GM19328 (cell line): ENCODE results near the gene TMEFF2.
"Not testable (repeated sequence)": the region's sequence is repeated elsewhere in the genome, so short reads cannot be mapped to it uniquely, and the experiment has no call there.

ENCODE experiments used
- ATAC-seq: cut with Tn5 transposase; IDR thresholded peaks from one replicate; pipeline ENCODE4 v1.9.1; 2021; ENCODE audit warnings: mild to moderate bottlenecking, moderate library complexity; ENCODE audit not compliant: unreplicated experiment

TMEFF2 gene

DNA sequence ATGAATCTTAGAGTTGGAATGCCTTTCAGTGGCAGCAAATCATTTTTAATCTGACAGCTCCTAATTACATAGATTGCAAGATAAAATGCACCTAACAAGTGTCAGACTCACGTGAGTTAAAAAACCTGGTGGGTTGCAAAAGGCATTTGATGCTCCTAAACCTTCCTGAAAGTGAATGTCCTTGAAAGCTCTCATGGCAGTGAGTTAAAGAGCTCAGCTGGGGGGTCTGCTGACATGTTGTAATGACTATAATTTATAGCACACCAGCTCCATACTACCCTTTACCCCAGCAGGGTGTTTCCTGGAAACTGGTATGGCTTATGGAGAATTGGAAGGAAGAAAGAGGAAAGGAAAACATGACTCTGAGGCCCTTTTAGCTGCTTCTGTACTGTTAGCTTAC, 256.0 kb downstream of the TMEFF2 start:
- ATAC-seq, result no peak

DNA sequence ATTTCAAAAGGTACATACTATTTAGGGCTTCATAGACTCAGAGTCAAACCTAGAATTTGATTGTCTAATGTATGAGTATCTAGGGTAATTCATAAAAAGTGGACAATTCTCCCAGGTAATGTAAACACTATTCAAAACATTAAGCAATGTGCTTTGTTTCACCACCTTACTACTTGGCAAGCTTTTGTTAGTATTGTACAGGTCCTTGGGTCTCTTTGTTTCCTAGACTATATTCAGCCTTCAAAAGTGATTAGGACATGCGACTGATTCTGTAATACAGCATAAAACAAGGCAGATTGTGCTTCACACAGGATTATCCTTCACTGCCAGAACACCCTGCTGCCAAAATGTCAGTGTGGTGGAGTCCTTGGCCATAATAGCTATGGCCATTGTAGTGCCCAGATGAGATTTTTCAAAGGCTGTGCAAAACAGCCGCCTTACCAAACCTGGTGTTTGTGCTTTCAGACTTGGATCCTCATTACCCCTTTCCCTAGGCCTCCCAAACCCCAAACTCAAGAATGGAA, 257.8 kb downstream of the TMEFF2 start:
- no peak for ATAC-seq

DNA sequence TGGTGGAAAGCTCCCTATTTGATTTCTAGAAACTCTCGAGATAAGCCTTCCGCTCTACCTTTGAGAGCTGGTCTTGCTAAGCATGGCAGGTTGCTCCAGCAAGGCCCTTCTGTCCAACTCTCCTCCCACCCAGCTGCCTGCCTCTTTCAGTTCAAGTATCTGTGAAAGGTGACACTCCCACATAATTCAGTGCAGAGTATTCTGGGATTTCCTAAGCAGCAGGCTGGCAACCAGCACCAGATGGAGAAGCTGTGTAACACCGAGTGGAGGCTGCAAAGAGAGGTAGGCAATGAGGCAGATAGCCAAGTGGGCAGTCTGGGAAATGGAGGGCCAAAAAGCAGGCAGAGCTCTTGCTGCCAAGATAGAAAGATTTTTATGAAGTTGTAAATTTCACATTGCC, 259.5 kb downstream of the TMEFF2 start:
- ATAC-seq, result no peak

DNA sequence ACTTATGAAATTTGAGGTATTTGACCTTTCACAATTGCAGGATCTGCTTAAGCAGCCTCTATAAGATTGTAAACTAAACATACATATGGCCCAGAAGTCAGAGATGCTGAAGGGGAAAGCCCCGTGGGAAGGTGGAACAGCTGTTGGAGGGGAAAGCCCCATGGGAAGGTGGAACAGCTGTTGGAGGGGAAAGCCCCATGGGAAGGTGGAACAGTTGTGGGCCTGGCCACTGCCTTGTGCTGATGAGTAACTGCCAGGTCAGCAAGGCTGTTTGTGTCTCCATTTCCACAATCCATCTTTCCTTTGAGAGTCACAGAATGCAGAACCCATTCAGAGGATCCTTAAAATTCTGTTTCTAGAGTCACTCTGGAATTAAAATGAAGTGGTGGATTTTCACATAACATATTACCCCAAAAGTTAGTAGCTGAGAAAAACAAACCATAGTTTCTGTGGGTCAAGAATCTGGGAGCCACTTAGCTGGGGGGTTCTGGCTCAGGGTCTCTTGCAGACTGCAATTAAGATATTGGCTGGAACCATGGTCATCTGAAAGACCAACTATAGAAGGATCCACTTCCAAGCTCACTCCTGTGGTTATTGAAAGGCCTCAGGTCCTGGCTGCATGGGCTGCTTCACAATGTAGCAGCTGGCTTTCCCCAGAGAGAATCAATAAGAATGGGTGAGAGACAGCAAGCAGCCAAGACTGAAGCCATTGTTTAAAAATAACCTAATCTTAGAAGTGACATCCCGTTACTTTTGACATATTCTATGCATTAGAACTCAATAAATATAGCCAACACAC, 261.2 kb downstream of the TMEFF2 start:
- peak; percentile 91 for ATAC-seq

DNA sequence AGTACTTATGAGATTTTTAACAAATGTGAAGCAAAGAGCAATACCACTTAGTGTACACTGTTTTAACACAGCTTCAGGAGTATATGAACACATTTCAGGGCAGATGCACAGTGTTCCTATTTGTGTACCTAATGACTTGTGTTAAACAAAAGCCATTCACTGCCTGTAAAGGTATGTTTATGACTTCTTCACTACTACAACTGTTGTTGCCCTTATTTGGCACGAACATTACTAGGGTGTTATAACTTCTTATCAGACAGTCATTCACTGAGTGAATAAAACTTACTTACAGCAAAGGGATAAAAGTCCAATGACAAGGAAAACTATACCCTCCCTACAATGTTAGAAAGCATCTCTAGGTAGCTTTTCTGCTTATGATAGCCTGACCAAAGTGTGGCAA, 262.4 kb downstream of the TMEFF2 start:
- no peak for ATAC-seq

DNA sequence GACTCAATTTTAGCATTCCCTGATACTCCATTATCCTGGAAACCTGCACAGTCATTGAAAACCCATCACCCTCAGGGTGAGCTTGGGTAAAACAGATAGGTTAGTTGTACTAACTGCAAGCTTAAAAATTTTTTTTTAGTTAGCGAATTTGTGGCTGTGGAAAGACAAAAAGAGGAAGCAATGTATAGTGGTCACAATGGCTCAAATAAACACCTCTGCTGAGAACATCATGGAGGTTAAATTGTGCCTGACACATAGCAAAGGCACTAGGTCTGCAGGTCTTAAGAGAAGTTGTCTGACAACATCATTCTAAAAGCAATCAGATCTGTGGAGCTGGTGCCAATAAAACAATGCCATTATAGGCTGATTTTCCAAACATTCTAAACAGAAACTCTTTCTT, 263.4 kb downstream of the TMEFF2 start:
- ATAC-seq, result no peak

DNA sequence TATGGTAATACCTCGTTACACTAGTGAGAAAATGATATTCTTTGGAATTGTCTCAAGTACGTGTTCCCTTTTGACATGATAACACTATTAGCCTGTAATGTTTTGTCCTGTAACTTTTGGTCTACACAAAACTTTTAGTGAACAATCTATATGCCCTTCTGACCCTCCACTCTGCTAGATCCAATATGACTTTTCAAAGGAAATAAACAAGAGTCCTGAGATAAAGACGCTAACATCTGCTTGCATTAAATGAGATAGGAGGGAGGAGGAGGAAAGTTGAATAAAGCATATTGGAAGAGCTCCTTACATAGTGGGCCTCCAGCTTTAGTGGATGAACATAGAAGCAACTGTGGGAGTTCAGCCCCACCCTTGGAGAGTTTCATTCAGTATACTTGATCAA, 264.5 kb downstream of the TMEFF2 start:
- no peak for ATAC-seq

DNA sequence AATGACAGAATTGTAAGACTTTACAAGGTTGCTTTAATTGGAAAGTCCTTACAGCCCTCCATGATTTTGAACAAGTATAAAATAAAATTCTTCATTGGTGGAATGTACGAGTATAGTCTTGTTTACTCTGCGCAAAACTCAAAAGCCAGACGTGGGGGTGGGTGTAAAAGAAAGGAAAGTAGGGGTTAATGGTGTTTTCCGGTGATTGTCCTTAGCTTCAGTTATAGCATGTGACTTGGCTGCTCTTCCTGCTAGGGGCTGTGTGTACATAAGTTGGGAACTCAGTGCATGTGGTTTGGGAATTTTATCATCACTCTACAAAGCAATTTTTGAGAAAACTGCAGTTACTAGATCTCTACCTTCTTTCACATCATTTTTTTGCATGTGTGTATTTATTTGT, 265.4 kb downstream of the TMEFF2 start:
- ATAC-seq, result no peak

DNA sequence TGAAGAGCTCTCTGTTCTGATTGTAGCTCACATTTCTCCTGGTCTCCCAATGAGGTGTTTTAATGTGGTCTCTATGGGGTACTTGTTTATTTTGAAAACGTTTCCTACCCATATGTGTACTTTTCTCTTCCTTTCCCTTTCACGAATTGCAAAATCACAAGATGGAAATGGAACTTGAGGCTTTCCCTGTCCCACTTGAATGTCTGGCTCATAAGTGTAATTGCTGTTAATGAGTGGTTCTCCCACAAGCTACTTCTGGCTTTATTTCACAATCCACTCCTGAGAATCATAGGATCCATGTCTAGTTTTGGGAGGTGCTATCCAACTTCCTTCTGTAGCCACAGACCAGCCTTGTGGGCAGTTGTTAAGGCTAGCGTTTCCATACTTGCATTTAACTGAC, 266.7 kb downstream of the TMEFF2 start:
- no peak for ATAC-seq

DNA sequence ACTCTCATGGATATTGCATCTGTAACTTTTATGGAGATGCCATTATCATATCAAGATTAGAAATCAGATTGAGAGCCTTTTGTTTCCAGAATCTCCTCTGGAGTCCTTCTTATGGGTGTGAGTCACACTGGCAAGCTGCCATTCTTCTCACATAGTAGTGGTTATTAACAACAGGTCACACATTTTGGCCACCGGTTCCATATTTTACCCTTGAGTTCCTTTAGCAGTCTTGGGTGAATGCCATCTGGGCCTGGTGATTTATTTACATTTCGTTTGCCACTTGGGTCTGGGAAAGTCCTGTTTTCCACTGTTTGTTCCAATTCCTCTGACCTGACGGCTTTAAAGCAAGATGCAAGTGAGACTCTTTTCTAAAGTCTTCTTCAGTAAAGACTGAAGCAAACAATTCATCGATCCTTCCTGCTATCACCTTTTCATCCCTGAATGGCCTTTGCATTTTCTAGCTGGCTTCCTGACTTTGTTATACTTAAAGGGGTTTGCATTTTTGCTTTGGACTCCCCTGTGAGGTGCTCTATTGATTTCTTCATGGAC, 267.3 kb downstream of the TMEFF2 start:
- no peak for ATAC-seq

DNA sequence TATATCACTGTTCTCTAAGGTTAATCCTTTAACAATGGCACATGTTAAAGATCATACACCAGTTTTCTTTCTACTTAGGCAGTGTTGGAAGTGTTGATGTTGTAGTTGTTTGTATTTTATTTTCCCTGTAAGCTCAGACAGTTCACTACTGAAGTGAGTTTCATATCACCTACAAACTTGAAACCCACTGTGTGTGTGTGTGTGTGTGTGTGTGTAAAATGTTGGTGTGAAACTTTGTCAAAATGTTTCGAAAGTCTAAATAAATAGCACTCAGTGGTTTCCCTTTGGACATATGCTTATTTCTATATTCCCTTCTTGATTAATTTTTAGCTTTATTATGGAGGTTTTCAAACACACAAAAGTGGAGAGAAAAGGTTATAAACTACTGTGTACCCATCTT, 268.1 kb downstream of the TMEFF2 start:
- no peak for ATAC-seq

DNA sequence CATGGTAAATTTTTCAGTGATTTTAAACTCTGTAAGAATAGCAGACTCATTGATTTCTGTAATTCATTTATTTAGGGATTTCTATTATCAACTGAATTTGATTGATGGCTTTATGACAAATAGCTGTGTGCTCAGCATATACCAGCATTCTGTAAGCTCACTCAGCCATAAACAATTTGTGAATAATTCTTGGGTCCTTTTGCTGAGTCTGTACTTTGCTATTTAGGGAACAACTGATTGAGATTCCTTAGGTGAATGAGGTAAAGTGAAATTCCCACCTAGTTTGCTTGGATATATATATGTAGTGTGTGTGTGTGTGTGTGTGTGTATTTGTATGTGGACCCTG, 271.1 kb downstream of the TMEFF2 start:
- no peak for ATAC-seq

DNA sequence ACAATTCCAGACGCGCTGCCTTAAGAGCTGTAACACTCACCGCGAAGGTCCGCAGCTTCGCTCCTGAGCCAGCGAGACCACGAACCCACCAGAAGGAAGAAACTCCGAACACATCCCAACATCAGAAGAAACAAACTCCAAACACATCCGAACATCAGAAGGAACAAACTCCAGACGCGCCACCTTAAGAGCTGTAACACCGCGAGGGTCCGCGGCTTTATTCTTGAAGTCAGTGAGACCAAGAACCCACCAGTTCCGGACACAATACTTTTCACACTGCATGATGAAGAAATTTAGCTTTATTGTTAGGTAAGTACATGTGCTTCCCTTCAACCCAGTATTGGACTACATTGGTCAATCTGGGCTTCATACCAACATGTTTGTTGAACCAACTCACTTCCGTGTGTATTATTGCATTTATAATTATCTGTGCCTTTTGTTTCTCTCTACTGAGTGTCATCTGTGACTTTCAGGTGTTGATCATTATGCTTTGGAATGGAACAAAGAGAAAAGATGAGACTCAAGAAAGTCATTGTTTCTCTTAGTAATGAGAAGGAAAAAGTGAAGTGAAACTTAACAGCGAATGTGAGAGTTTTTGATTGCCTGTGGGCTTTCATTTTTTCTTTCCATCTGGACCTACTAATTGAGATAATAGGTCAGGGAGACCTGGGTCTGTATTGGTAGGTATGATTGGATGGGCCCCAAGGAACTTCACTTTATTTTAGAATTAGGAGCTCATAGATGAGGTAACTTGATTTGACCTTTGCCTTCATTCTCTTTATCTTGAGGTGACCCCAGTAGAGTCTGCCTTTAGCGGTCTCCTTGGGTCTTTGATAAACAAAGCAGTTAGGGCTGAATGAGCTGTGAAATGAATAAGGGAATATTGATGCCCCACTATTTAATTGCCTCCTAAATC, 271.7 kb downstream of the TMEFF2 start:
- ATAC-seq, result peak; percentile 94

DNA sequence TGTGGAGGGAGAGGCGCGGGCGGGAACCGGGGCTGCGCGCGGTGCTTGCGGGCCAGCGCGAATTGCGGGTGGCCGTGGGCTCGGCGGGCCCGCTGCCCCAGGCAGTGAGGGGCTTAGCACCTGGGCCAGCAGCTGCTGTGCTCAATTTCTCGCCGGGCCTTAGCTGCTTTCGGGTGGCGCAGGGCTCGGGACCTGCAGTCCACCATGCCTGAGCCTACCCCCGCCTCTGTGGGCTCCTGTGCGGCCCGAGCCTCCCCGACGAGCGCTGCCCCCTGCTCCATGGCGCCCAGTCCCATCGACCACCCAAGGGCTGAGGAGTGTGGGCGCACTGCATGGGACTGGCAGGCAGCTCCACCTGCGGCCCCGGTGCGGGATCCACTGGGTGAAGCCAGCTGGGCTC, 273.1 kb downstream of the TMEFF2 start:
- ATAC-seq, result not testable (repeated sequence)

DNA sequence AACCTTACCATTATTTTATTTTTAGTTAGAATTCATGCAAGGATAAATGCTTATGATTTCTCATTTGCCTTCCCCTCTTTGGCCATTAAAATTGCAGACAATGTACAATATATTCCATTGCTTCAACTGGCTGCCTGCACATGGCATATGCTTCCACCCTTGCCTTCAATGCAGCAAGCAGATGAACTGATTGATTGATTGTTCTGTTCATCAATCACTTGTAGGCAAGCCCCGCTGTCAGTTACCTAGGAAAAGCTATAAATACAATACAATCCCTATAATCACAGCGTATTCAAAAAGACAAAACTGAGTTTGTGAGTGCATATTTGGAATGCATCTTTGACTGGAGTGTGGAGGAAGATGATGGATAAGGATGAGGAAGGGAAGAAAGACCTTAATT, 274.2 kb downstream of the TMEFF2 start:
- ATAC-seq, result no peak

DNA sequence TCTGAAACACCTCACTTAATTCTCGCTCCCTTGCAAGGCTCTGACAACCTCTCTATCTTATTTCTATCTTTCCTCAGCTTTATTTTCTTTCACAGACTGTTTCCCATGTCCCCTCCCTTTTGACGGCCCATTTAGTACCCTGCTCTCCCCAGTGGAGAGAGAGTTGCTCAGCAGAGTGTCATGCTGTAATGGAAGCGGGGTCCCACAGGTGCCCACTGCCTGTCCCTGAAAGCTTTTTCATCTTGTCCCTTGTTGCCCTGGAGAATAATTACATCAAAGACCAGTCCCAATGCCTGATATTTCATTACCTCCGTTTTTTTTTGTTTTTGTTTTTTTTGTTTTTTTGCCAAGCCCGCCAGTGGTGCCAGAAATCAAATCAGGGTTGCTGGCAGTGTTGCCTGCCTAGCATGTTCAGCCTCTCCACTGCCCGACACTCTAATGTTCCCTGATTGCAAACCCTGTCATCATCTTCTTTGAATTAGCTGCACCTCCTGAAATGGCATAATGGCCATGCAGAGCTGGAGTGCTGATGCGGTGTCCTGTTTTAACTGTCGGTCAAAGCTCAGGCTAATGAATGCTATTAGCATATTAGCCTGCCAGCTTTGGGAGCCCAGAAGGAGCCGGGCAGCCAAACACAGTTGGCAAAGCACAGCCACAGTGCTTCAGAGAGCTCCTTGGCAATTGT, 276.6 kb downstream of the TMEFF2 start:
- ATAC-seq, result no peak

DNA sequence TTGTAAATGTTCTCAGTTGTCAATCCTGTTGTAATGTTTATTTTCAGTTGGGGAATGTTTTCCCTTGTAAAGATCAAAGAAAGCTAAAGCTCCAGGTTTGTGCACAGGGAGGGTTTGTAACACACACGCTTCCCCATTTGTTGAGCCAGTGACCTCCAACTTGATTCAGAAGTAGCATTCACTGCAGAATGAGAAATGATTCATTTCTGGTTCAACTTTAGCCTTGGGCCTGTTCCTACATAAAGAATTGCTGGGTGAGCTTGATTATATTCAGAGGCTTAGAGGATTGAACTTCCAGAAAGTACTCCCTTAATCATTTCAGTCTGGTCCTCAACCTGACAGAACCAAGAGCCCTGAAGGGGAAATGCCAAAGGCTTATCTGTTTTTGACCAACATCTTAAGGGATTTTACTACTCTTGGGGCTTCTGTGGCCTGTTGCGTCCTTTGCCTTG, 277.3 kb downstream of the TMEFF2 start:
- no peak for ATAC-seq

DNA sequence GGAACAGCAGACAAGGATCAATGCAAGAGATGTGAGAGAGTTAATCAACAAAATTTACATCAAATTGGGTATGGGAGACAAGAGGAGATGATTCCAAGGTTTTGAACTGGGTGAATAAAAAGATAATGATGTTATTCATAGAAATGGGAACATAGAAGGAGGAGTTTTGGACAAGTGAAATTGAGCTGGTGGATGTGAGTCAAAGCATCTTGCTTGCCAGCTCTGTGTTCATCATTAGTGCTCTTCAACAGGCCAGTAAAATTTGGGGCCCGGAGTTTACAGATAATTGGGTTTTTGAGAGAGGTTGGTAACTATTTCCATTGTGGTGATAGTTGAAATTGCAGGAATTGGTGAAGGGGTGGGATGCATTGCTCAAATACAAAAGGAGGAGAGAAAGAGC, 277.9 kb downstream of the TMEFF2 start:
- ATAC-seq, result no peak

DNA sequence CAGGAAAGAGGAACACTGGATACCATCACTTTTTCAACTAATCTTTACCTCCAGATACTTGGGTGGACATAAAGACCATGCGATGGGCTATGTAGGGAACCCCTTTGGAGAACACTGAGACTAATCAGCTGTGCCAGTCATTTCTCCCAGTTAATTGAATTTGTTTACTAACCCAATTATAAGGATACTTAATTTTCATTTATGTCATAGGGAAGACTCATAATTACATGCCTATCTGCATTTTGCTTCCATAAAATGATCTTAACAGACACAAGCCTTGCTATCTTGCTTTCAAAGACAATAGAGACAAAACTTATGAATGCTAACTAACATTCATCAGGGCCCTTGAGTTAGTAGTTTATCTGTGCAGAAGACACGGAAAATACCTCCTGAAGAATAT, 279.0 kb downstream of the TMEFF2 start:
- no peak for ATAC-seq

DNA sequence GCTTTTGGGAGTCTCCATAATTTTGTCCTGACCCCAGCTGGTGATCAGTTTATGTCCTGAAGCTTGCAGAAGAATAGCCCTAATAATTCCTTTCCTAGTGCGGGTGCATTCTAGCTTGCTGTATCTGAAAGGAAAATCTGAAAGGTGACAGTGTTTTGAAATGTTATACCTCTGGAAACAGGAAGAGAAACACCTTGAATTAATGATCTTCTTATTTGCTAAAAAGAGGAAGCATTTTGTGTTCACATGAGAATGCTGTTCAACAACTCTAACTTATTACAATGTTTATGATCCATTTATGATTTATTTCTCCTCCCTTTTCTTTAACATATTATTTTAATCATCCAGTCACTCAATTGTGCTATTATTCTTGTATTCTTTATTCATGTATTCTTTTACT, 280.9 kb downstream of the TMEFF2 start:
- no peak for ATAC-seq

DNA sequence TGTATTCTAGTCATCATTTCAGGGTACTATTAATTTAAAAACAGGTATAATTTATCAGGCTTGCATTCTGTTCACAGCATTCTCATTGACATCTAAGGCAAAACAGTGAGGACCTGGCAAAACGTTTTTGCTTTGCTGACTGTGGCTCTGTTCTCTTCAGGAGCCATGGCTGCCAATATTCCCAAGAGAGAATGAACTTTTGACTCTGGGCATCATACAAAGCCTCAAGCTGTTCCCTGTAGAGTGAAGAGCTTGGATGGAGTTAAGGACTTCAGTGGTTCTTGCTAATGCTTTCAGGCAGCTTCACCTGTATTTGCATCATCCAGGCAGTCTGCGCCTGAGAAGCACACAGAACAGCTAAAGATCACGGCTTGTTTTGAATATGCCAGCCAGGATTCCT, 282.0 kb downstream of the TMEFF2 start:
- no peak for ATAC-seq
